KMS-11 (cell line): ENCODE results near the gene MARCKSL1.

ENCODE experiments used
- H2AFZ ChIP-seq: fragments of 200-600 bp; sonication (generic); 2 replicates; pipeline ENCODE4 v1.6.1; 2016; ENCODE audit warnings: antibody characterized with exemption, mixed run types, low read depth
- H3K27ac ChIP-seq: fragments of 200-600 bp; sonication (generic); 2 replicates; pipeline ENCODE4 v1.6.1; 2016; ENCODE audit warnings: mild to moderate bottlenecking, mixed run types
- H3K27me3 ChIP-seq: fragments of 200-600 bp; sonication (generic); 2 replicates; pipeline ENCODE4 v1.6.1; 2017; ENCODE audit warnings: mild to moderate bottlenecking, low read depth, mixed run types, moderate library complexity; ENCODE audit not compliant: insufficient read depth
- H3K36me3 ChIP-seq: fragments of 200-600 bp; sonication (generic); 2 replicates; pipeline ENCODE4 v1.6.1; 2017; ENCODE audit warnings: mild to moderate bottlenecking, mixed run types; ENCODE audit not compliant: insufficient read depth
- H3K4me1 ChIP-seq: fragments of 200-600 bp; sonication (generic); 2 replicates; pipeline ENCODE4 v1.6.1; 2016; ENCODE audit warnings: mild to moderate bottlenecking, low read depth, mixed run types; ENCODE audit not compliant: poor library complexity, severe bottlenecking
- H3K4me2 ChIP-seq: fragments of 200-600 bp; sonication (generic); 2 replicates; pipeline ENCODE4 v1.7.0; 2016; ENCODE audit warnings: mild to moderate bottlenecking, mixed run types
- H3K4me3 ChIP-seq: fragments of 200-600 bp; sonication (generic); IDR thresholded peaks from 2 replicates; pipeline ENCODE4 v1.6.1; 2017; ENCODE audit warnings: low read depth, low read length, mixed read lengths; ENCODE audit not compliant: insufficient read depth
- H3K79me2 ChIP-seq: fragments of 200-600 bp; sonication (generic); 2 replicates; pipeline ENCODE4 v1.6.1; 2016; ENCODE audit warnings: low read depth, mixed run types; ENCODE audit not compliant: insufficient read depth
- H3K9ac ChIP-seq: fragments of 200-600 bp; sonication (generic); 2 replicates; pipeline ENCODE4 v1.6.1; 2016; ENCODE audit warnings: mild to moderate bottlenecking, mixed run types
- H4K20me1 ChIP-seq: fragments of 200-600 bp; sonication (generic); 2 replicates; pipeline ENCODE4 v1.6.1; 2016; ENCODE audit warnings: mild to moderate bottlenecking, mixed run types; ENCODE audit not compliant: insufficient read depth
- TF ChIP-seq, protein P1 (sequence below): fragments of 200-600 bp; sonication (generic); conservative IDR thresholded peaks from 2 replicates; pipeline ENCODE4 v1.6.1; 2017; ENCODE audit warnings: low read depth, mild to moderate bottlenecking, antibody characterized with exemption, low read length, moderate library complexity, mixed read lengths

MARCKSL1 gene

GRCh38 chr1:32351399-32352238 lies 15.6 kb upstream of the MARCKSL1 start:
- TF ChIP-seq, protein P1, sequence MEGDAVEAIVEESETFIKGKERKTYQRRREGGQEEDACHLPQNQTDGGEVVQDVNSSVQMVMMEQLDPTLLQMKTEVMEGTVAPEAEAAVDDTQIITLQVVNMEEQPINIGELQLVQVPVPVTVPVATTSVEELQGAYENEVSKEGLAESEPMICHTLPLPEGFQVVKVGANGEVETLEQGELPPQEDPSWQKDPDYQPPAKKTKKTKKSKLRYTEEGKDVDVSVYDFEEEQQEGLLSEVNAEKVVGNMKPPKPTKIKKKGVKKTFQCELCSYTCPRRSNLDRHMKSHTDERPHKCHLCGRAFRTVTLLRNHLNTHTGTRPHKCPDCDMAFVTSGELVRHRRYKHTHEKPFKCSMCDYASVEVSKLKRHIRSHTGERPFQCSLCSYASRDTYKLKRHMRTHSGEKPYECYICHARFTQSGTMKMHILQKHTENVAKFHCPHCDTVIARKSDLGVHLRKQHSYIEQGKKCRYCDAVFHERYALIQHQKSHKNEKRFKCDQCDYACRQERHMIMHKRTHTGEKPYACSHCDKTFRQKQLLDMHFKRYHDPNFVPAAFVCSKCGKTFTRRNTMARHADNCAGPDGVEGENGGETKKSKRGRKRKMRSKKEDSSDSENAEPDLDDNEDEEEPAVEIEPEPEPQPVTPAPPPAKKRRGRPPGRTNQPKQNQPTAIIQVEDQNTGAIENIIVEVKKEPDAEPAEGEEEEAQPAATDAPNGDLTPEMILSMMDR: no peak
- Histone ChIP-seq H3K9ac (peak overlapping the region; percentile 74; the same call in 1 of the 2 replicates), H3K36me3 (no peaks in the 10 kb centered on the region), H3K4me1 (peaks cover 13% of the 10 kb centered on the region), H2AFZ (peak overlapping the region; percentile 62), H4K20me1 (no peaks in the 10 kb centered on the region), H3K27ac (peak overlapping the region; percentile 13; the same call in 1 of the 2 replicates), H3K27me3 (no peaks in the 10 kb centered on the region), H3K79me2 (no peaks in the 10 kb centered on the region), H3K4me2 (peak overlapping the region; percentile 68), H3K4me3 (no peak overlapping the region)

- no peaks in the 10 kb centered on the region for H4K20me1 ChIP-seq
- H2AFZ ChIP-seq: peak overlapping the region; percentile 62; the same call in 1 of the 2 replicates
- TF ChIP-seq, protein P1: peak; percentile 75
- H3K4me2 ChIP-seq: no peak overlapping the region
- H3K4me3 ChIP-seq: no peak overlapping the region
- H3K4me1 ChIP-seq: peaks cover 13% of the 10 kb centered on the region
- H3K36me3 ChIP-seq: no peaks in the 10 kb centered on the region
- H3K79me2 ChIP-seq: no peaks in the 10 kb centered on the region
- H3K9ac ChIP-seq: peak overlapping the region; percentile 19; the same call in 1 of the 2 replicates
- H3K27me3 ChIP-seq: no peaks in the 10 kb centered on the region
- peak overlapping the region; percentile 6; the same call in 1 of the 2 replicates for H3K27ac ChIP-seq
Measured at GRCh38 chr1:32350785-32351398, 14.9 kb upstream of the MARCKSL1 start.

DNA sequence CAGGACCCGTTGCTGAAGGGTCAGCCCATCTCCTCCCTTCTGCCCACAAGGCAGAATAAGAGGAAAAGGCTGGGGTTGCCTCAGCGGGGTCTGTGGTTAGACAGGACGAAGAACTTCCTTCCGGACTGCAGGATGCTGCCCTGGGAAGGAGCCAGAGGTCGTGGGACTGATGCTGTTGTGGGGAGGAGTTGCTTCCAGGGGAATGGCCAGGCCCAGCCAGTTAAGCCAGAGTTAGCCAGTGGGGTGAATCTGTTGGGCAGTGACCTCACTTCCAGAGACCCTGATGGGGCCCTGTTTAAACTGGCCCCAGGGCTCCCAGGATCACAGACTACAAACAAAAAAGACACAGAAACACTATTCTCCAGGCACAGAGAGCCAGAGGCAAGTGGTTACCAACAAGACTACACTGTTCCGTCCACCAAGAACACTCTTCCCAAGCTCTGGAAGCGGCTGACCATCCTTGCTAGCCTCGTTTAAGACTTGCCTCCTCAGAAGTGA lies 13.2 kb upstream of the MARCKSL1 start:
- H3K36me3 ChIP-seq: no peaks in the 10 kb centered on the region
- no peak overlapping the region for H3K4me2 ChIP-seq
- peaks cover 13% of the 10 kb centered on the region for H3K4me1 ChIP-seq
- H3K79me2 ChIP-seq: no peaks in the 10 kb centered on the region
- no peaks in the 10 kb centered on the region for H3K27me3 ChIP-seq
- H4K20me1 ChIP-seq: no peaks in the 10 kb centered on the region
- no peak overlapping the region for H2AFZ ChIP-seq
- no peak overlapping the region for H3K4me3 ChIP-seq
- H3K27ac ChIP-seq: no peak overlapping the region
- H3K9ac ChIP-seq: no peak overlapping the region
- TF ChIP-seq, protein P1: no peak

DNA sequence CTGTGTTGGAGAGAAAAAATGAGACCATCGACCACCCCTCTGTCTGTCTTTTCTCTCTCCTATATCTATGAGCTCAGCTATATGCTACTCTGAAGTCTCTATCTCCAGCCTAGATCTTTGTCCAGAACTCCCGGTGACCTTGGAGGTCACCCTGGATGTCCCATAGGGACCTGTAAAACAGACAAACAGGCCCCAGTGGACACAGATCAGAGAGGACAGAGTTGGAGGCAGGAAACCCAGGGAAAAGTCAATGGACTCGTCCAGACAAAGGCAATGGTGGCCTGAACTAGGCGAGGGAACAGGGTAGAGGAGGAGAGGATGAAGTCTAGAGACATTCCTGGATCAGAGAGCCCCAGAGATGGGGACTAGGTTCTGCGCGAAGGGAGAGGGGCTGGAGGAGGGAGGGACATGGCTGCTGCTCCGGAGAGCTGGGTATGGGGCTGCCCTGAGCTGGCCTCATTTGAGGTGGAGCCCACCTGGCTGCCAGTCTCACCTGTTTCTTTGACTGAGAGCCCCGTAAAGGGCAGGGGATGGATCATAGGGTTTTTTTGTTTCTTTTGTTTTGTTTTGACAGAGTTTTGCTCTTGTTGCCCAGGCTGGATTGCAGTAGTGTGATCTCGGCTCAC lies 10.6 kb upstream of the MARCKSL1 start:
- H3K4me3 ChIP-seq: no peak overlapping the region
- H3K9ac ChIP-seq: no peak overlapping the region
- no peaks in the 10 kb centered on the region for H4K20me1 ChIP-seq
- TF ChIP-seq, protein P1: no peak
- no peak overlapping the region for H3K27ac ChIP-seq
- no peaks in the 10 kb centered on the region for H3K27me3 ChIP-seq
- no peak overlapping the region for H3K4me2 ChIP-seq
- no peak overlapping the region for H2AFZ ChIP-seq
- H3K4me1 ChIP-seq: peaks cover 18% of the 10 kb centered on the region
- H3K36me3 ChIP-seq: no peaks in the 10 kb centered on the region
- no peaks in the 10 kb centered on the region for H3K79me2 ChIP-seq
